H1 (cell line): ENCODE measurements around the gene FERMT2. TPM values are rescaled to one million over a fixed set of nuclear protein-coding genes. Genes with fewer than 3 reads are reported as not detected.

ENCODE experiments used
- CHD7 ChIP-seq: fragments of 300-600 bp; sonication (generic); IDR thresholded peaks from 2 replicates; pipeline ENCODE4 v1.7.1; 2012; ENCODE audit warnings: low read length, moderate library complexity, mild to moderate bottlenecking, inconsistent platforms; ENCODE audit not compliant: insufficient replicate concordance
- polyA plus RNA-seq, 7 experiments: library from polyadenylated mRNA; depleted of rRNA in 3 of 7; stranded (reverse) in 5 of 7; unstranded in 2 of 7; fragments of >200 nt in 5 of 7; fragments of 200-250 nt in 2 of 7; gene quantifications; 1 replicate in 5 of 7; 2 replicates in 1 of 7; 4 replicates in 1 of 7; pipeline versions ENCODE4 v1.2.1 to v1.2.3, GENCODE V29; 2011 to 2013; ENCODE audit warnings: missing spikeins in 2 of 7, mixed read lengths in 2 of 7
- total RNA-seq: library from RNA; stranded (reverse); fragmentation: NEBNext Ultra II Directional; extraction: Animal tissue kit (Norgen Biotek cat#: 25700); gene quantifications from 2 replicates; pipeline ENCODE4 v1.2.1, GENCODE V29; 2021

FERMT2 gene
- total and polyA plus RNA-seq, 2 of the 8 experiments (the other 6 are each of a cell fraction or from before 2014, with no cell fraction given), result 53.3 to 142 TPM

- TF ChIP-seq CHD7, result no peak
Measured at GRCh38 chr14:52919971-52920370, 30.9 kb downstream of the FERMT2 start (continued).
